Mucosa of stomach (tissue), 1 donor: Measurements from ENCODE around the gene MPDZ.
"Not testable (repeated sequence)": the region's sequence is repeated elsewhere in the genome, so short reads cannot be mapped to it uniquely, and the experiment has no call there.

Source experiments
- H3K27me3 ChIP-seq: one replicate; pipeline ENCODE4 v1.7.0; 2013; ENCODE audit warnings: mild to moderate bottlenecking, low read length; ENCODE audit not compliant: control insufficient read depth, insufficient read depth
- H3K36me3 ChIP-seq: one replicate; pipeline ENCODE4 v1.7.0; 2013; ENCODE audit warnings: low read length; ENCODE audit not compliant: control insufficient read depth, insufficient read depth
- H3K4me1 ChIP-seq: one replicate; pipeline ENCODE4 v1.7.0; 2013; ENCODE audit warnings: mild to moderate bottlenecking, low read length; ENCODE audit not compliant: control insufficient read depth, insufficient read depth
- H3K4me3 ChIP-seq: one replicate; pipeline ENCODE4 v1.7.0; 2013; ENCODE audit warnings: low read length
- H3K9ac ChIP-seq: one replicate; pipeline ENCODE4 v1.7.0; 2013; ENCODE audit warnings: mild to moderate bottlenecking, low read length, moderate library complexity
- H3K9me3 ChIP-seq: one replicate; pipeline ENCODE4 v1.7.0; 2013; ENCODE audit warnings: mild to moderate bottlenecking, low read length, moderate library complexity; ENCODE audit not compliant: control insufficient read depth
- donor health status: Pancreatic carcinoma.

The MPDZ gene

GRCh38 chr9:13252852-13253251 lies 26.6 kb downstream of the MPDZ start:
- no peaks in the 10 kb centered on the region for H3K4me1 ChIP-seq
- H3K36me3 ChIP-seq = no peaks in the 10 kb centered on the region
- no peaks in the 10 kb centered on the region for H3K9me3 ChIP-seq
- H3K27me3 ChIP-seq = no peaks in the 10 kb centered on the region
- no peak overlapping the region for H3K9ac ChIP-seq
- no peak overlapping the region for H3K4me3 ChIP-seq

- H3K4me3 ChIP-seq = no peak overlapping the region
- no peaks in the 10 kb centered on the region for H3K36me3 ChIP-seq
- no peak overlapping the region for H3K9ac ChIP-seq
- H3K9me3 ChIP-seq = no peaks in the 10 kb centered on the region
- H3K4me1 ChIP-seq = no peaks in the 10 kb centered on the region
- H3K27me3 ChIP-seq = no peaks in the 10 kb centered on the region
Measured at GRCh38 chr9:13244181-13244580, 35.3 kb downstream of the MPDZ start.

- Histone ChIP-seq H3K9me3 (no peaks in the 10 kb centered on the region), H3K36me3 (no peaks in the 10 kb centered on the region), H3K27me3 (no peaks in the 10 kb centered on the region), H3K4me1 (no peaks in the 10 kb centered on the region), H3K9ac (no peak overlapping the region), H3K4me3 (no peak overlapping the region)
Measured at GRCh38 chr9:13241283-13241682, 38.2 kb downstream of the MPDZ start.

- Histone ChIP-seq H3K36me3 (no peaks in the 10 kb centered on the region), H3K4me3 (no peak overlapping the region), H3K4me1 (no peaks in the 10 kb centered on the region), H3K27me3 (no peaks in the 10 kb centered on the region), H3K9ac (no peak overlapping the region), H3K9me3 (no peaks in the 10 kb centered on the region)
Measured at GRCh38 chr9:13239660-13240059, 39.8 kb downstream of the MPDZ start.

GRCh38 chr9:13239208-13239607 lies 40.3 kb downstream of the MPDZ start:
- Histone ChIP-seq H3K9ac (no peak overlapping the region), H3K27me3 (no peaks in the 10 kb centered on the region), H3K36me3 (no peaks in the 10 kb centered on the region), H3K4me1 (no peaks in the 10 kb centered on the region), H3K9me3 (no peaks in the 10 kb centered on the region), H3K4me3 (no peak overlapping the region)

- Histone ChIP-seq H3K9ac (no peak overlapping the region), H3K4me1 (no peaks in the 10 kb centered on the region), H3K9me3 (no peaks in the 10 kb centered on the region), H3K27me3 (no peaks in the 10 kb centered on the region), H3K36me3 (no peaks in the 10 kb centered on the region), H3K4me3 (no peak overlapping the region)
Measured at GRCh38 chr9:13234932-13235331, 44.6 kb downstream of the MPDZ start.

- no peaks in the 10 kb centered on the region for H3K9me3 ChIP-seq
- no peaks in the 10 kb centered on the region for H3K36me3 ChIP-seq
- H3K4me3 ChIP-seq = no peak overlapping the region
- no peak overlapping the region for H3K9ac ChIP-seq
- no peaks in the 10 kb centered on the region for H3K4me1 ChIP-seq
- no peaks in the 10 kb centered on the region for H3K27me3 ChIP-seq
Measured at GRCh38 chr9:13228431-13228830, 51.1 kb downstream of the MPDZ start.

GRCh38 chr9:13224366-13224765 lies 55.1 kb downstream of the MPDZ start:
- no peaks in the 10 kb centered on the region for H3K9me3 ChIP-seq
- H3K36me3 ChIP-seq = no peaks in the 10 kb centered on the region
- no peak overlapping the region for H3K4me3 ChIP-seq
- H3K27me3 ChIP-seq = no peaks in the 10 kb centered on the region
- H3K9ac ChIP-seq = no peak overlapping the region
- H3K4me1 ChIP-seq = no peaks in the 10 kb centered on the region

GRCh38 chr9:13222733-13223132 lies 56.8 kb downstream of the MPDZ start:
- H3K9me3 ChIP-seq, H3K9ac ChIP-seq, H3K36me3 ChIP-seq, H3K4me1 ChIP-seq, H3K4me3 ChIP-seq, H3K27me3 ChIP-seq: not testable (repeated sequence)

GRCh38 chr9:13221741-13222140 lies 57.8 kb downstream of the MPDZ start:
- H3K27me3 ChIP-seq = no peaks in the 10 kb centered on the region
- no peaks in the 10 kb centered on the region for H3K9me3 ChIP-seq
- H3K4me3 ChIP-seq = no peak overlapping the region
- no peaks in the 10 kb centered on the region for H3K36me3 ChIP-seq
- no peak overlapping the region for H3K9ac ChIP-seq
- H3K4me1 ChIP-seq = no peaks in the 10 kb centered on the region

GRCh38 chr9:13220837-13221236 lies 58.7 kb downstream of the MPDZ start:
- H3K9ac ChIP-seq = no peak overlapping the region
- H3K4me1 ChIP-seq = no peaks in the 10 kb centered on the region
- H3K9me3 ChIP-seq = no peaks in the 10 kb centered on the region
- H3K27me3 ChIP-seq = no peaks in the 10 kb centered on the region
- H3K4me3 ChIP-seq = no peak overlapping the region
- no peaks in the 10 kb centered on the region for H3K36me3 ChIP-seq

- Histone ChIP-seq H3K4me1 (no peaks in the 10 kb centered on the region), H3K36me3 (no peaks in the 10 kb centered on the region), H3K9me3 (no peaks in the 10 kb centered on the region), H3K27me3 (no peaks in the 10 kb centered on the region), H3K9ac (no peak overlapping the region), H3K4me3 (no peak overlapping the region)
Measured at GRCh38 chr9:13215791-13216554, 63.5 kb downstream of the MPDZ start.

- H3K27me3 ChIP-seq = no peaks in the 10 kb centered on the region
- no peak overlapping the region for H3K9ac ChIP-seq
- H3K9me3 ChIP-seq = no peaks in the 10 kb centered on the region
- no peaks in the 10 kb centered on the region for H3K4me1 ChIP-seq
- H3K36me3 ChIP-seq = no peaks in the 10 kb centered on the region
- no peak overlapping the region for H3K4me3 ChIP-seq
Measured at GRCh38 chr9:13213998-13214397, 65.5 kb downstream of the MPDZ start.
